Measurements from ENCODE around the gene FAM78A. TPM values are rescaled to one million over a fixed set of nuclear protein-coding genes. Genes with fewer than 3 reads are reported as not detected.
A peak's percentile ranks its signal among the peaks of the same experiment; 100 is the strongest.

The FAM78A gene
- total RNA-seq, 1 experiment from 2014 or later: 3.0 TPM

DNA sequence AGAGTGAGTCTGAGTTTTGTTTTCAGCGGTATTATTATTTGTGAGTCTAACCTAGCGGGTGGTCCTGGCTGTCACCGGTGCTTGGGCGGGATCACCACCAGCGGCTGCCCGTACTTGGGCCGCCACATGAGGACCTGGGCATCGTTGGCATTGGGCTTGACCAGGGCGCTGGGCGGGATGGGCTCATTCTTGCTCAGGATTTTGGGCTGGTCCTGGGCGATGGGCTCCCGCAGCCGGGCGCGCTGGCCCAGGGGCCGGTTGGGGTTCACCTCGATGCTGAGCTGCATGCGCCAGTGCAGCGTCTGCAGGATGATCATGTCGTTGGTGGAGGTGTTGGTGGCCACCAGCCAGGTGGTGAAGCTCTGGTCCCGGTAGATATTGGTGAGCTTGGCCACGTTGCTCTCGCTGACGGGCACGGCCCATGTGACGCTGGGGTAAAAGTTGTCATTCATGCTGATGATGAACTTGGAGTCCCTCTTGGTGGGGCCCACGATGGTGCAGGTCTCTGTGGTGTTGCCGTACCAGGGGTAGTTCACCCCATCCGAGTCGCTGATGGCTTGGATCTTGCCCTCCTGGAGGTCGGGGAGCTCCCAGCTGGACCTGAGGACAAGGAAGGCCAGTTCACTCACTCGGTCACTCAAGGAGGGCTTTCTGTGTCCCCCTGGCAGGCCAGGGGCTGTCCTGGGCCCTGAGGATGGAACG lies 15.4 kb downstream of the FAM78A start (continued):
- TF ChIP-seq RELA (CRISPR knock-in tag; IDR thresholded peaks at IDR 0.05; ENCODE audit: borderline replicate concordance): no peak
- no peak for TF ChIP-seq RORB (CRISPR knock-in tag; IDR thresholded peaks at IDR 0.05)
- no peak for TF ChIP-seq ZNF396 (CRISPR knock-in tag; IDR thresholded peaks at IDR 0.05; ENCODE audit: borderline replicate concordance)

DNA sequence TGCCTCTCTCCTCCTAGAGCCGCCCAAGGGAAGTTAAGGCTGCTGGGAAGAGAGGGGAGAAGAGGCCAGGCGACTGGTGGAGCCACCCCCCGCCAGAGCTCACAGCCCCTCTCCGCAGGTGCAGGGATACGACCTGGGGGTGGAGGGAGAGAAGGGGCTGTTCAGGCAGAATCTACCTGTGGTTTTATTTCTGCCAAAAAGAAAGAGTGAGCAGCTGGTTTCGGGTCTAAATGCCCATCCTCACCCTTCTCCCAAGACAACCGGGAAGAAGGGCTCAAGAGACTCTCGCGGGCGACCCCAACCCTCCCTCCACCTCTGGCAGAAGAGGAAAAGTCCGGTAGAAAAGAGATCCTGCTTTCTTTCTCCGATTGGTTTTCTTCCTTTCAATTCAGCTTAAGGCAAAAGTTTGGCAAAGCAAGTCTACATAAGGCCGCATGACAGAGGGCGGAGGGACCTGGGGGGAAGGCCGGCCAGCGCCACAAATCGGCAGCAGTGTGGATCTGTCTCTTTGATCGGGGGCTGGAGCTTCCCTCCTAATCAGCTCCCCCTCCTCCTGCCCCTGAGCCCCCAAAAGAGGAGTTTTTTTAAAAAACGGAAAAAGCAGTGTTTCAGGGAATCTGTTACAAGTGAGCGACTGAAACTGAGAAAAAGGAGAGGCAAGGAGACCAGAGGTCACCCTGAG lies 16.3 kb downstream of the FAM78A start:
- Mint-ChIP-seq H3K27me3 (ENCODE audit: low read depth) (no peaks in the 10 kb centered on the region), H3K27ac (0 out of 2 replicates have a peak overlapping the region, but pooled peaks have one; percentile 15), H3K4me3 (no peak overlapping the region), H3K9me3 (no peaks in the 10 kb centered on the region), H3K4me1 (peaks cover 9% of the 10 kb centered on the region), H3K36me3 (no peaks in the 10 kb centered on the region)
- ATAC-seq: no peak
- POLR2A ChIA-PET: no interaction called here
- CTCF ChIA-PET: interaction anchor here (1.3 to 2.9 kb wide), 2 partner anchors 77 to 90 kb away, joined by 4 to 9 read pairs; no protein-coding TSS in a partner anchor
- no peak for DNase-seq (ENCODE audit: low spot score)
- TF ChIP-seq NR2C2 (CRISPR knock-in tag; IDR thresholded peaks at IDR 0.05): no peak
- no peak for TF ChIP-seq ZNF396 (CRISPR knock-in tag; IDR thresholded peaks at IDR 0.05; ENCODE audit: borderline replicate concordance)
- no peak for TF ChIP-seq NFATC4 (CRISPR knock-in tag; IDR thresholded peaks at IDR 0.05)
- TF ChIP-seq JAZF1 (CRISPR knock-in tag; IDR thresholded peaks at IDR 0.05): no peak
- no peak for TF ChIP-seq FOXP1 (CRISPR knock-in tag; IDR thresholded peaks at IDR 0.05; ENCODE audit: borderline replicate concordance)
- no peak for TF ChIP-seq TEAD4 (CRISPR knock-in tag; IDR thresholded peaks at IDR 0.05)
- TF ChIP-seq ETV6 (CRISPR knock-in tag; IDR thresholded peaks at IDR 0.05): no peak

DNA sequence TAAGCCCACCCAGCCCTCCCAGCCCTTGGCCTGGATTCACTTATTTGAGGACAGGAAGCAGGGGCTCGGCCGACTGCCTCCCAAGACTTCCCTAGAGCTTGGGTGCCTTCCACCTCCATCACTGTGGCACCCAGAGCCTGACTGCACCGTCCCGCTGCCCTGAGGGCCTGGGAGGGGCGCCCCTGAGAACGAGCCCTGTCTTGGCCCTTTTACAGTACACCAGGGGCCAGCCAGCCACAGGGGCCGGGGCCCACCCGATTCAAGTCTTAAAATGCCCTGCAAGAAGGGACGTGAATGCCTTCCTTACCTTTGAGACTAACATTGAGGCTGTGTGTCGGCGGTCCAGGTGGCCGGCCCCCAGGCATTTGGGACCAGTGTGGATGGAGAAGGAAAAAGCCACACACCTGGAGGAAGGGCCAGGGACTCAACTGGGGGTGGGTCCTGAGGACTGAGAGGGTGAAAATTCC lies 16.8 kb downstream of the FAM78A start:
- no peaks in the 10 kb centered on the region for H3K36me3 Mint-ChIP-seq
- H3K27ac Mint-ChIP-seq: no peak overlapping the region
- H3K4me1 Mint-ChIP-seq: peaks cover 9% of the 10 kb centered on the region
- DNase-seq (ENCODE audit: low spot score) (no peak), ATAC-seq (no peak)
- H3K9me3 Mint-ChIP-seq: no peaks in the 10 kb centered on the region
- CTCF ChIA-PET: interaction anchor here (1.3 to 2.9 kb wide), 2 partner anchors 77 to 90 kb away, joined by 4 to 9 read pairs; no protein-coding TSS in a partner anchor
- H3K4me3 Mint-ChIP-seq: no peak overlapping the region
- TF ChIP-seq ZNF121 (CRISPR knock-in tag; IDR thresholded peaks at IDR 0.05) (0 out of 2 replicates have a peak, but pooled peaks have one; percentile 20), ETV6 (CRISPR knock-in tag; IDR thresholded peaks at IDR 0.05) (no peak)
- POLR2A ChIA-PET: no interaction called here
- H3K27me3 Mint-ChIP-seq (ENCODE audit: low read depth): no peaks in the 10 kb centered on the region

DNA sequence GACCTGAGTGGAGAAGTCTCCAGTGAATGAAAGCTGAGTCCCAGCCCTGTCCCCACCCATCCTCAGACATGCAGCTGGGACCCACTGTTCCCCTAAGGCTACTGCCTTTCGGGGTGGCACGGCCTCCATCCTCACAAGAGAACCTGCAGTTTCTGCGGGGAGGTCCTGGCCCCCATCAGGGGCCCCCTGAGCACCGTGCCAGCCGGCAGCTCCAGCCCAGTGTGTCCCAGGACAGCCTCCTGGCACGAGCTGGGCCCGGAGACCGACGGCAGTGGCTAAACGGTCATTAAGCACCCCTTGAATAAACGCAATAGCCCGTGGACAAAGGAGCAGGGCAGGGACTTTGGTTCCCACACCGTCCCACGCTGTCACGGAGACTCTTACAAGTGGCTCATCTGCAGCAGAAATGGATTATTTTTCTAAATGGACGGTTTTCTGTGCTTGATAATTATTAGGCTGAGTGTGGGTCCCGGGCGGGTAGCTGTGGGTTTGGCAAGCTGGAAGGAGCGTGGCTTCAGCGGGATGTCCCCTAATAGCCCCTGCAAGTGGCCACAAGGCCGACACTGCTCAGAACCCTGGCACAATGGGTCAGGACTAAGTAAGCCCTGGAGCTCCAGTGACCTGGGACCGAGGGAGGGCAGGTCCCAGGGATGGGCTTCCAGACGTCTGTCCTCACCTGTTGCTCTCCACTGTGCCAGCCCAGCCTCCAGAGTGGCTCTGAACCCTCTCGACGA lies 17.4 kb downstream of the FAM78A start:
- TF ChIP-seq EMX1 (CRISPR knock-in tag; IDR thresholded peaks at IDR 0.05): no peak
- TF ChIP-seq, protein P1, sequence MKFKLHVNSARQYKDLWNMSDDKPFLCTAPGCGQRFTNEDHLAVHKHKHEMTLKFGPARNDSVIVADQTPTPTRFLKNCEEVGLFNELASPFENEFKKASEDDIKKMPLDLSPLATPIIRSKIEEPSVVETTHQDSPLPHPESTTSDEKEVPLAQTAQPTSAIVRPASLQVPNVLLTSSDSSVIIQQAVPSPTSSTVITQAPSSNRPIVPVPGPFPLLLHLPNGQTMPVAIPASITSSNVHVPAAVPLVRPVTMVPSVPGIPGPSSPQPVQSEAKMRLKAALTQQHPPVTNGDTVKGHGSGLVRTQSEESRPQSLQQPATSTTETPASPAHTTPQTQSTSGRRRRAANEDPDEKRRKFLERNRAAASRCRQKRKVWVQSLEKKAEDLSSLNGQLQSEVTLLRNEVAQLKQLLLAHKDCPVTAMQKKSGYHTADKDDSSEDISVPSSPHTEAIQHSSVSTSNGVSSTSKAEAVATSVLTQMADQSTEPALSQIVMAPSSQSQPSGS (CRISPR knock-in tag; IDR thresholded peaks at IDR 0.05; ENCODE audit: borderline replicate concordance, low read depth): no peak
- no peak for TF ChIP-seq CREB1 (CRISPR knock-in tag; IDR thresholded peaks at IDR 0.05)
- TF ChIP-seq, protein P2, sequence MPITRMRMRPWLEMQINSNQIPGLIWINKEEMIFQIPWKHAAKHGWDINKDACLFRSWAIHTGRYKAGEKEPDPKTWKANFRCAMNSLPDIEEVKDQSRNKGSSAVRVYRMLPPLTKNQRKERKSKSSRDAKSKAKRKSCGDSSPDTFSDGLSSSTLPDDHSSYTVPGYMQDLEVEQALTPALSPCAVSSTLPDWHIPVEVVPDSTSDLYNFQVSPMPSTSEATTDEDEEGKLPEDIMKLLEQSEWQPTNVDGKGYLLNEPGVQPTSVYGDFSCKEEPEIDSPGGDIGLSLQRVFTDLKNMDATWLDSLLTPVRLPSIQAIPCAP (CRISPR knock-in tag; IDR thresholded peaks at IDR 0.05): no peak
- TF ChIP-seq, protein P3, sequence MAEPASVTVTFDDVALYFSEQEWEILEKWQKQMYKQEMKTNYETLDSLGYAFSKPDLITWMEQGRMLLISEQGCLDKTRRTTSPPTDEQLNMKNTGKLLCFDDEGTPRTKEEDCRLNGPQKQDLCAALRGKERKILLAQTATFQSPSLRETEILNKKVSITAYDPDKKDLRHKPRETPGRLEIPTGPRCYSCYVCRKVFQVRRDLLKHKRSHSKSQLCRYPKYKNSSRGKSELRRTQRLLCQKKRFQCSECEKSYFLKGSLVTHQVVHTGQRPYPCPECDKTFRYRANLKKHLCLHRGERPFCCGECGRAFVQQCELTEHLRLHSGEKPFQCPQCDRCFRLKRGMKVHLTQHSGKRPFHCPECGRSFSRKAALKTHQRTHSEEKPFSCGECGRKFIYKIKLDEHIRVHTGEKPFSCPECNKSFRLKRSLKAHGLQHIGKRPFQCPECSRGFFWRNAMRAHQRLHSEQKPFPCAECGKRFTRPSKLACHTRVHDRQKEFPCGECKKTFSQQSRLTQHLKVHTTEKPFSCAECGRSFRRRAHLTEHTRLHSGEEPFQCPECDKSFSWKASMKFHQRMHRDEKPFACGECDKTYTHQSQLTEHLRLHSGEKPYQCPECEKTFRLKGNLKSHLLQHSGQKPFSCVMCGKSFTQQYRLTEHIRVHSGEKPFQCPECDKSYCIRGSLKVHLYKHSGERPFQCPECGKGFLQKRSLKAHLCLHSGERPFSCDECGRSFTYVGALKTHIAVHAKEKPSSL (CRISPR knock-in tag; conservative IDR thresholded peaks at IDR 0.05): no peak
- no peak for TF ChIP-seq ZNF232 (CRISPR knock-in tag; IDR thresholded peaks at IDR 0.05)
- TF ChIP-seq, protein P4, sequence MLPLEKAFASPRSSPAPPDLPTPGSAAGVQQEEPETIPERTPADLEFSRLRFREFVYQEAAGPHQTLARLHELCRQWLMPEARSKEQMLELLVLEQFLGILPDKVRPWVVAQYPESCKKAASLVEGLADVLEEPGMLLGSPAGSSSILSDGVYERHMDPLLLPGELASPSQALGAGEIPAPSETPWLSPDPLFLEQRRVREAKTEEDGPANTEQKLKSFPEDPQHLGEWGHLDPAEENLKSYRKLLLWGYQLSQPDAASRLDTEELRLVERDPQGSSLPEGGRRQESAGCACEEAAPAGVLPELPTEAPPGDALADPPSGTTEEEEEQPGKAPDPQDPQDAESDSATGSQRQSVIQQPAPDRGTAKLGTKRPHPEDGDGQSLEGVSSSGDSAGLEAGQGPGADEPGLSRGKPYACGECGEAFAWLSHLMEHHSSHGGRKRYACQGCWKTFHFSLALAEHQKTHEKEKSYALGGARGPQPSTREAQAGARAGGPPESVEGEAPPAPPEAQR (CRISPR knock-in tag; IDR thresholded peaks at IDR 0.05): no peak
- TF ChIP-seq, protein P5, sequence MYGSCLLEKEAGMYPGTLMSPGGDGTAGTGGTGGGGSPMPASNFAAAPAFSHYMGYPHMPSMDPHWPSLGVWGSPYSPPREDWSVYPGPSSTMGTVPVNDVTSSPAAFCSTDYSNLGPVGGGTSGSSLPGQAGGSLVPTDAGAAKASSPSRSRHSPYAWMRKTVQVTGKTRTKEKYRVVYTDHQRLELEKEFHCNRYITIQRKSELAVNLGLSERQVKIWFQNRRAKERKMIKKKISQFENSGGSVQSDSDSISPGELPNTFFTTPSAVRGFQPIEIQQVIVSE (CRISPR knock-in tag; IDR thresholded peaks at IDR 0.05; ENCODE audit: borderline replicate concordance): no peak
- TF ChIP-seq, protein P6, sequence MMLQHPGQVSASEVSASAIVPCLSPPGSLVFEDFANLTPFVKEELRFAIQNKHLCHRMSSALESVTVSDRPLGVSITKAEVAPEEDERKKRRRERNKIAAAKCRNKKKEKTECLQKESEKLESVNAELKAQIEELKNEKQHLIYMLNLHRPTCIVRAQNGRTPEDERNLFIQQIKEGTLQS (CRISPR knock-in tag; conservative IDR thresholded peaks at IDR 0.05): no peak
- Mint-ChIP-seq H3K4me1 (peaks cover 9% of the 10 kb centered on the region), H3K27ac (no peak overlapping the region), H3K27me3 (ENCODE audit: low read depth) (no peaks in the 10 kb centered on the region), H3K36me3 (no peaks in the 10 kb centered on the region), H3K4me3 (no peak overlapping the region), H3K9me3 (no peaks in the 10 kb centered on the region)
- ChIA-PET POLR2A (no interaction called here), CTCF (interaction anchor here (1.3 to 2.9 kb wide), 2 partner anchors 78 to 91 kb away, joined by 4 to 9 read pairs; no protein-coding TSS in a partner anchor)
- ATAC-seq (no peak), DNase-seq (ENCODE audit: low spot score) (no peak)
